ENCODE data around the gene HIF3A. TPM values are rescaled to one million over a fixed set of nuclear protein-coding genes. Genes with fewer than 3 reads are reported as not detected.
"Not testable (repeated sequence)": the region's sequence is repeated elsewhere in the genome, so short reads cannot be mapped to it uniquely, and the experiment has no call there.

Gene HIF3A
- total RNA-seq, 1 experiment from 2014 or later: not detected

DNA sequence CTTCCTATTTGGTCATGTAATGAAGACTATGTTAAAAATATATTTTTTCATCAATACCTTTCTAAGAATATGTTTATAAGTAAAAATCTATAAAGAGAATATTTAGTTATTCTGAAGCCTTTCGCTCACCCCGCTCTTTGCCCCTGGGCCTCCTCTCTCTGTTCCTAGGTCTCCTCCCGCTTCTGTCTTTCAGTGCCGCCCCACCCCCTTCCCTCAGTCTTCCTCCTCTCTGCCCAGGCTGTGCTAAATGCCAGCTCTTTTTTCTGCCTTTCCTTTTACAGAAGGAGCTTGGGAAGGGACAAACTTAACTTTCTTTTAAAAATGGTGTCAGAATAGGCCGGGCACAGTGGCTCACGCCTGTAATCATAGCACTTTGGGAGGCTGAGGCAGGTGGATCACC lies 22.8 kb downstream of the HIF3A start:
- intact Hi-C loops (cut with micrococcal nuclease; ENCODE audit: unreplicated experiment): no loop called here
- Histone ChIP-seq H3K4me1 (replicated peaks; ENCODE audit: insufficient read depth) (no peaks in the 10 kb centered on the region), H4K20me1 (ENCODE audit: insufficient read depth) (no peaks in the 10 kb centered on the region), H3K79me2 (ENCODE audit: low read depth) (no peaks in the 10 kb centered on the region), H3K4me3 (no peak overlapping the region), H3K27me3 (ENCODE audit: insufficient read depth, low read depth) (no peaks in the 10 kb centered on the region), H3K36me3 (ENCODE audit: low read depth) (no peaks in the 10 kb centered on the region), H3K9me2 (ENCODE audit: insufficient read depth) (no peaks in the 10 kb centered on the region), H3K9me3 (ENCODE audit: insufficient read depth, low read depth) (no peaks in the 10 kb centered on the region), H3K4me2 (no peak overlapping the region), H3F3A (ENCODE audit: insufficient read depth, low read depth) (peaks cover 4% of the 10 kb centered on the region; the same call in 1 of the 2 replicates), H3K27ac (no peak overlapping the region), H2AFZ (no peak overlapping the region)
- POLR2A ChIA-PET (ENCODE audit: unreplicated experiment): no interaction called here
- CTCF ChIA-PET: interaction anchor here (0.5 kb wide), 1 partner anchor 222 kb away, joined by 4 read pairs; no protein-coding TSS in a partner anchor
- no peak for DNase-seq
- TF ChIP-seq, protein P1, sequence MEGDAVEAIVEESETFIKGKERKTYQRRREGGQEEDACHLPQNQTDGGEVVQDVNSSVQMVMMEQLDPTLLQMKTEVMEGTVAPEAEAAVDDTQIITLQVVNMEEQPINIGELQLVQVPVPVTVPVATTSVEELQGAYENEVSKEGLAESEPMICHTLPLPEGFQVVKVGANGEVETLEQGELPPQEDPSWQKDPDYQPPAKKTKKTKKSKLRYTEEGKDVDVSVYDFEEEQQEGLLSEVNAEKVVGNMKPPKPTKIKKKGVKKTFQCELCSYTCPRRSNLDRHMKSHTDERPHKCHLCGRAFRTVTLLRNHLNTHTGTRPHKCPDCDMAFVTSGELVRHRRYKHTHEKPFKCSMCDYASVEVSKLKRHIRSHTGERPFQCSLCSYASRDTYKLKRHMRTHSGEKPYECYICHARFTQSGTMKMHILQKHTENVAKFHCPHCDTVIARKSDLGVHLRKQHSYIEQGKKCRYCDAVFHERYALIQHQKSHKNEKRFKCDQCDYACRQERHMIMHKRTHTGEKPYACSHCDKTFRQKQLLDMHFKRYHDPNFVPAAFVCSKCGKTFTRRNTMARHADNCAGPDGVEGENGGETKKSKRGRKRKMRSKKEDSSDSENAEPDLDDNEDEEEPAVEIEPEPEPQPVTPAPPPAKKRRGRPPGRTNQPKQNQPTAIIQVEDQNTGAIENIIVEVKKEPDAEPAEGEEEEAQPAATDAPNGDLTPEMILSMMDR (conservative IDR thresholded peaks at IDR 0.05): no peak
- BruUV-seq (replicated peaks): no TSS peak

DNA sequence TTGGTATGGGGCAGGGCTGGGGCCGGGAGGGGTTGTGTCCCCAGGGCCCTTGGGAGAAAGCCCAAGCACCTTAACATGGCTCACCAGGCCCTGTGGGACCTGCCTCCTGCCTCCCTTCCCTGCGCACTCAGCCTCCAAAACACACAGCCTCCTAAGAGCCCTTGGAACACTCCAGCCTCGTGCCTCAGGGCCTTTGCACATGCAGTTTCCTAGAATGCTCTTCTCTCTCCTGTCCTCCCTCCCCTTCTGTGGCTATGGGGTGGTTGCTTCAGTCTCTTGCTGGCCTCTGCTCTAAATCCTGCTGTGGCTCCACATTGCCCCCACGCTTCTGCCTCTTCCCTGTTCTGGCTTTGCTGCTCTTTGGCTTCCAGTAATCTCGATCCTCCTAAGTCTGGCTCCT lies 23.7 kb downstream of the HIF3A start:
- ChIA-PET POLR2A (ENCODE audit: unreplicated experiment) (no interaction called here), CTCF (no interaction called here)

DNA sequence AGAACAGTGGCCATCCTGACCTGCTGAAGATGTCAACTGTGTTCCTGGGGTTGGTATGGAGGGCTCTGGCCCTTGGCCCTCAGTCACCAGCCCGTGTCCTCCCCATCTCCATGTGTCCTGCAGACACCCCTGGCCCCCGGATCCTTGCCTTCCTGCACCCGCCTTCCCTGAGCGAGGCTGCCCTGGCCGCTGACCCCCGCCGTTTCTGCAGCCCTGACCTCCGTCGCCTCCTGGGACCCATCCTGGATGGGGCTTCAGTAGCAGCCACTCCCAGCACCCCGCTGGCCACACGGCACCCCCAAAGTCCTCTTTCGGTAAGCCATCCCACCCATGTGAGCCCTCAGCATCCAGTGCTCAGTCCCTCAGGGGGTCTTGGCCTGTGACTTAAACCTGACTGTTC lies 24.8 kb downstream of the HIF3A start:
- BruUV-seq (replicated peaks): no TSS peak
- ChIA-PET CTCF (no interaction called here), POLR2A (ENCODE audit: unreplicated experiment) (no interaction called here)
- TF ChIP-seq EZH2 (IDR thresholded peaks at IDR 0.05; ENCODE audit: low read depth): no peak
- TF ChIP-seq, protein P1 (conservative IDR thresholded peaks at IDR 0.05): no peak
- Histone ChIP-seq H3K4me3 (no peak overlapping the region), H3K79me2 (ENCODE audit: low read depth) (no peaks in the 10 kb centered on the region), H3K27me3 (ENCODE audit: insufficient read depth, low read depth) (no peaks in the 10 kb centered on the region), H4K20me1 (ENCODE audit: insufficient read depth) (no peaks in the 10 kb centered on the region), H3K9me2 (ENCODE audit: insufficient read depth) (no peaks in the 10 kb centered on the region), H3K4me2 (no peak overlapping the region), H3F3A (ENCODE audit: insufficient read depth, low read depth) (peaks cover 4% of the 10 kb centered on the region; the same call in 1 of the 2 replicates), H2AFZ (no peak overlapping the region), H3K9me3 (ENCODE audit: insufficient read depth, low read depth) (peaks cover 6% of the 10 kb centered on the region; the same call in 1 of the 2 replicates), H3K36me3 (ENCODE audit: low read depth) (no peaks in the 10 kb centered on the region), H3K27ac (no peak overlapping the region), H3K4me1 (replicated peaks; ENCODE audit: insufficient read depth) (no peaks in the 10 kb centered on the region)
- intact Hi-C loops (cut with micrococcal nuclease; ENCODE audit: unreplicated experiment): no loop called here
- no peak for DNase-seq

More for the DNA sequence above, 23.7 kb downstream of the HIF3A start:
- H3K79me2 ChIP-seq (ENCODE audit: low read depth): no peaks in the 10 kb centered on the region
- no peak for DNase-seq
- TF ChIP-seq EZH2 (IDR thresholded peaks at IDR 0.05; ENCODE audit: low read depth): no peak
- TF ChIP-seq, protein P1 (conservative IDR thresholded peaks at IDR 0.05): no peak
- no peak overlapping the region for H3K4me2 ChIP-seq
- no peak overlapping the region for H3K4me3 ChIP-seq
- intact Hi-C loops (cut with micrococcal nuclease; ENCODE audit: unreplicated experiment): no loop called here
- peaks cover 4% of the 10 kb centered on the region; the same call in 1 of the 2 replicates for H3F3A ChIP-seq (ENCODE audit: insufficient read depth, low read depth)
- no peaks in the 10 kb centered on the region for H4K20me1 ChIP-seq (ENCODE audit: insufficient read depth)
- H3K9me3 ChIP-seq (ENCODE audit: insufficient read depth, low read depth): no peaks in the 10 kb centered on the region
- no peaks in the 10 kb centered on the region for H3K36me3 ChIP-seq (ENCODE audit: low read depth)
- BruUV-seq (replicated peaks): no TSS peak
- H3K27me3 ChIP-seq (ENCODE audit: insufficient read depth, low read depth): no peaks in the 10 kb centered on the region
- no peaks in the 10 kb centered on the region for H3K4me1 ChIP-seq (replicated peaks; ENCODE audit: insufficient read depth)
- H3K9me2 ChIP-seq (ENCODE audit: insufficient read depth): no peaks in the 10 kb centered on the region
- H3K27ac ChIP-seq: no peak overlapping the region
- H2AFZ ChIP-seq: no peak overlapping the region

DNA sequence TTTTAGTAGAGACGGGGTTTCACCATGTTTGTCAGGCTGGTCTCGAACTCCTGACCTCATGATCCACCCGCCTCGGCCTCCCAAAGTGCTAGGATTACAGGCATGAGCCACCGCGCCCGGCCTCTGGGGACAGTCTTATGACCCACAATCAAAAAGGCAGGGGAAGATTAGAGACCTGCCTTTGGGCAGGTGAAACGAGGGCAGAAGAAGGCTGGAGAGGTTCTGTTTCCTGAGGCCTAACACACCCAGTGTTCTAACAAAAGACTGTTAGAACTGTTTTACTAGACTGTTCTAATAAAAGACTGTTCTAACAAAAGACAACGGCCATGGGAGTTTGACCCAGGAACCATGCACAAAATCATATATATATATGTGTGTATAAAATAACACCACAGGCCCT lies 26.4 kb downstream of the HIF3A start:
- DNase-seq; H3K4me3 ChIP-seq; POLR2A ChIA-PET (ENCODE audit: unreplicated experiment); H3F3A ChIP-seq (ENCODE audit: insufficient read depth, low read depth); H3K79me2 ChIP-seq (ENCODE audit: low read depth); H3K36me3 ChIP-seq (ENCODE audit: low read depth); H3K4me1 ChIP-seq (replicated peaks; ENCODE audit: insufficient read depth); H4K20me1 ChIP-seq (ENCODE audit: insufficient read depth); BruUV-seq (replicated peaks); intact Hi-C loops (cut with micrococcal nuclease; ENCODE audit: unreplicated experiment); H3K9me2 ChIP-seq (ENCODE audit: insufficient read depth); H2AFZ ChIP-seq; H3K27ac ChIP-seq; H3K27me3 ChIP-seq (ENCODE audit: insufficient read depth, low read depth); H3K4me2 ChIP-seq; CTCF ChIA-PET: not testable (repeated sequence)
- H3K9me3 ChIP-seq (ENCODE audit: insufficient read depth, low read depth): peaks cover 17% of the 10 kb centered on the region

Measured in PC-9 (cell line).